Adipose tissue (tissue), 3 donors: ENCODE data around the gene RNF225. TPM values are rescaled to one million over a fixed set of nuclear protein-coding genes. Genes with fewer than 3 reads are reported as not detected.
A peak's percentile ranks its signal among the peaks of the same experiment; 100 is the strongest.
"Not testable (repeated sequence)": the region's sequence is repeated elsewhere in the genome, so short reads cannot be mapped to it uniquely, and the experiment has no call there.

Experiments
- H3K27ac ChIP-seq: one replicate; pipeline ENCODE4 v1.5.1; 2013; ENCODE audit warnings: low read depth, low read length
- WGBS, 3 donors: extraction: QIAGEN DNeasy Blood & Tissue Kit; methylation state at CpG; one replicate each; pipeline ENCODE4 v1.1.7; 2013; 5-methylcytosine and 5-hydroxymethylcytosine counted together
- polyA plus RNA-seq, 3 donors: library from polyadenylated mRNA; stranded (reverse); fragments of 200-250 nt; gene quantifications; one replicate each; pipeline ENCODE4 v1.2.3, GENCODE V29; 2013
- donor health status: healthy with polysubstance abuse.
- donor health status: Bipolar disorder and iron deficiency.
- donor health status: healthy.

Gene RNF225
- polyA plus RNA-seq, 3 donors = not detected

- H3K27ac ChIP-seq = no peak overlapping the region
- WGBS, 3 donors = 1 to 3% (median 2%) methylated on average over 72 to 80 of the region's 80 CpGs
Measured at GRCh38 chr19:58400916-58401839, 5.7 kb downstream of the RNF225 start.

GRCh38 chr19:58401840-58402421, 6.5 kb downstream of the RNF225 start:
- WGBS, 3 donors = 25 to 37% (median 28%) methylated on average over 20 to 23 of the region's 23 CpGs
- no peak overlapping the region for H3K27ac ChIP-seq

GRCh38 chr19:58403920-58404478, 8.5 kb downstream of the RNF225 start:
- WGBS, 3 donors = 70 to 82% (median 77%) methylated on average over 5 of the region's 5 CpGs
- not testable (repeated sequence) for H3K27ac ChIP-seq

- WGBS, 3 donors = 61 to 72% (median 63%) methylated on average over 10 of the region's 10 CpGs
- no peak overlapping the region for H3K27ac ChIP-seq
Measured at GRCh38 chr19:58406818-58407657, 11.6 kb downstream of the RNF225 start.

GRCh38 chr19:58407658-58408151, 12.2 kb downstream of the RNF225 start:
- no peak overlapping the region for H3K27ac ChIP-seq
- 4 to 19% (median 17%) methylated on average over 22 of the region's 22 CpGs for WGBS, 3 donors

- WGBS, 3 donors = 0% methylated on average over 96 to 100 of the region's 100 CpGs
- peak within 1 kb of the TSS; percentile 65 for H3K27ac ChIP-seq
Measured at GRCh38 chr19:58408152-58409009, 12.9 kb downstream of the RNF225 start, which contains the start of gene ZNF584. ZNF584 (plus strand) TSS chr19:58408649; CDS start chr19:58409148, 499 bp downstream.

- 2 to 5% (median 3%) methylated on average over 34 of the region's 34 CpGs for WGBS, 3 donors
- peak overlapping the region; percentile 65 for H3K27ac ChIP-seq
Measured at GRCh38 chr19:58409010-58409790, 13.7 kb downstream of the RNF225 start.

GRCh38 chr19:58416604-58417003, 21.1 kb downstream of the RNF225 start:
- H3K27ac ChIP-seq = no peak overlapping the region
- WGBS, 3 donors = 97 to 100% (median 98%) methylated on average over 5 of the region's 5 CpGs

- 94 to 97% (median 96%) methylated on average over 7 of the region's 7 CpGs for WGBS, 3 donors
- no peak overlapping the region for H3K27ac ChIP-seq
Measured at GRCh38 chr19:58417071-58417470, 21.6 kb downstream of the RNF225 start.

- no peak overlapping the region for H3K27ac ChIP-seq
- 67 to 97% (median 79%) methylated on average over 1 of the region's 1 CpG for WGBS, 3 donors
Measured at GRCh38 chr19:58428617-58429016, 33.2 kb downstream of the RNF225 start.

- no peak overlapping the region for H3K27ac ChIP-seq
Measured at GRCh38 chr19:58429745-58430144, 34.3 kb downstream of the RNF225 start.

- H3K27ac ChIP-seq = no peak overlapping the region
- WGBS, 3 donors = 96 to 99% (median 98%) methylated on average over 2 of the region's 2 CpGs
Measured at GRCh38 chr19:58434217-58434616, 38.8 kb downstream of the RNF225 start.

GRCh38 chr19:58439576-58440554, 44.4 kb downstream of the RNF225 start, which contains the start of gene ZNF132:
ZNF132 (minus strand) TSS chr19:58440153; CDS start chr19:58439821, 332 bp downstream.
- H3K27ac ChIP-seq = no peak within 1 kb of the TSS
- 6 to 7% (median 7%) methylated on average over 59 of the region's 59 CpGs for WGBS, 3 donors

GRCh38 chr19:58440556-58440955, 45.1 kb downstream of the RNF225 start:
- 9 to 18% (median 18%) methylated on average over 30 to 31 of the region's 31 CpGs for WGBS, 3 donors

GRCh38 chr19:58442986-58443385, 47.5 kb downstream of the RNF225 start:
- WGBS, 3 donors = 86 to 88% (median 88%) methylated on average over 7 of the region's 7 CpGs
- not testable (repeated sequence) for H3K27ac ChIP-seq

More at GRCh38 chr19:58440556-58440955, 45.1 kb downstream of the RNF225 start:
- no peak overlapping the region for H3K27ac ChIP-seq
